Measurements from ENCODE around the gene KIFAP3. TPM values are rescaled to one million over a fixed set of nuclear protein-coding genes. Genes with fewer than 3 reads are reported as not detected.

The KIFAP3 gene
- 10 to 100 TPM; 19.8 to 20.9 TPM for total RNA-seq

DNA sequence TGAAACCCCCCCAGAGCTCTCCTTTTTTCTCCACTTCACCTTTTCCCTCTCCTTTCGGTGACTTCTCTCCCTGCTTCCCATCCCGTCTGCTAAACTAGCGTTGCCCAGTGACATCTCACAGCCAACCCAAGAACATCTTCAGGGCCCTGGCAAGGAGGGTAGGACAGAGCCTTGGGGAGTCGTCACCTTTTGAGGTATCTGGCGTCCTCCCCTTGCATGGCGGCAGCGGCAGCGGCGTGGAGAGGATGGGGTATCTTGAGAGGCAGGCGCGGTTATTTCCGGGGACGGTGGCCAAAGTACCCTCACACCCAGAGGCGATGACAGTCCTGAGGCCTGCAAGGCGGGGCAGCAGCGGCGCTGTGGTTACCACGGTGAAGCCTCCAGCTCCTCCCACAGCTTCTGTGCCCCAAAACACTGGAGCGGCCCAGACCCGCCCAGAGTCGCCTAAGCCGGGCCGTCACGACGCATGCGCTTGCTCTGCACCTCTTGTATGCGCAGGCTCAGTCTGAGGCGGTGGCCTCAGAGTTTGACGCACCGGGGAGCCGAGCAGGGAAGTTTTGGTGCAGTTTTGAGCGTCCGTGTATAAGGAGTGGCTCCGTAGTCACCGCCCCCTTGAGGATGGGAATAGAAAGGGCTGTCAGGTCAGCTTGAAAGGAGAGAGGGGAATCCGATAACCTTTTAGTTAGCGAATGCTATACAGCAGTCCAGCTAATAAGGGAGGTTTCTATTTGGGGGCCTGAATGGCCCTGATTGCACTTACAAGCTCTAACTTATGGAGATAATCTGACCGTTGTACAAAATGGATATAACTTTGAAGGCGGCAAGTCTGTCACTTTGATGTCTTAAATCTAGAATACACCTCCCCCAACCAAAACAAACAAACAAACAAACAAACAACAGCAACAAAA lies at the start of gene KIFAP3:
Gene KIFAP3 (minus strand): TSS at position 446 of the 908 bp plus-strand sequence. CDS start 228 bp downstream, at position 218.

DNA sequence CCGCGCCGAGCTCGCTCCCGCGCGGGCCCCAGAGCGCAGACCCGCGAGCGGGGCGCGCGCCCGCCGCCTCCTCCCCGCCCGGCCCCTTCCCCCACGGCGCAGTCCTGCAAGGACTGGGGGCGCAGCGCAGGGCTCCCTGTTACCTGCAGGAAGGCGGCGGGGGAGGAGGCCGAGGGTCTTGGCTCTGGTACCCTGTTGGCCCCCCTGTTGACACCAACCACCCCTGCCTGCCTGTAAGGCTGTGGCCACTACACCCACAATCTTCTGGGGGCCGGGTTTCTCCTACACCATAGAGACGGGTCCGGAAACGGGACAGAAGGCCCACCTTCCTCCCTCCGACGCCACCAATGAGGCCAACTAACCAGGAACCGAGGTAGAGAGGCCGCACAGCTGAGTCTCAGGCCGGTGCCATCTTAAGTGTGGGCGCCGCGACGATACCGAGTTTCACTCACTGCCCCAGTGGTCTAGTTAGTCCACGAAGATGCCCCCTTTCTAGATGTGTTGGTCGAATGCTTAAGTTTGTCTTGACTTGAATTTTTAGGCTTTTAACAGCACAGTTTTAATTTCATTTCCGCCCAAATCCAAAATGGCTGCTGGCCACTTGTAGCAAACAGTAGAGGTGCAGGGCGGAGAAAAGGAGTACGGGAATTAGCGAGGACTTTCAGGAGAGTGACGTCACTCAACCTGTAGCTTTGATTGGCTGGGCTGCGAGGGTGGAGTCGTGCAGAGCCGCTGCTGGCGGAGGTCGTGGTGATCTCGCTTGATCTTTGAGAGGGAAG lies 180.7 kb downstream of the KIFAP3 start, which contains the start of gene SCYL3:
Gene SCYL3 (minus strand): TSS at position 252 of the 779 bp plus-strand sequence. CDS start 5,056 bp downstream, outside the sequence.

Other genes starting within 250 kb of the KIFAP3 start
- 10 to 100 TPM; 16.7 to 18.0 TPM for gene SCYL3, start 180.8 kb downstream of the KIFAP3 start, total RNA-seq
- gene NTMT2, start 71.3 kb upstream of the KIFAP3 start, total RNA-seq: not detected